Ramos (cell line): ENCODE results near the gene OR6B1.

Experiments used
- in situ Hi-C: fragments of 300-500 bp; cut with MboI; formaldehyde crosslinking; loops from one replicate; pipeline ENCODE4 v1.14.3; 2022; ENCODE audit warnings: low sequenced_read_pairs; ENCODE audit not compliant: unreplicated experiment

The OR6B1 gene

DNA sequence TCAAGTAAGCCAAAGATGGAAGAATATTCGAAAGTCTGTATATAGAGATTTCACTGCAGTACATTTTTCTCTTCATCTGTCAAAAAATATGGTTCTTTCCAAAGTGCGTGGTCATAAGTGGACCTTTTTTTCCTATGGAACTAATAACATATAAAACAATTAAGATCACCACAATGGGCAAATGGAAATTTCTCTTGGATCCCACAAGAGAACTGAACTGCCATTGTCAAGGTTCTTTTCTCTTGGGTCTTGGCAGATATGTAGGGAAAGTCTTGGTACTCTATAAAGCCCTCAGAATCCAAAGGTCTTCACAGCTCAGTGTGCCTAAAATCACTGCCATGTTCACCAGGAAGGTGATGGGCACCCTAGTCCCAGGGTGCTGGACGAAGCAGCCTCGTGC is at the start of gene OR6B1:
TSS of gene OR6B1 (plus strand) at position 301 of the 400 bp plus-strand sequence. CDS start 3,677 bp downstream, outside the sequence.
- in situ Hi-C loops = no loop called here

GRCh38 chr7:143953421-143953820 is 46.7 kb upstream of the OR6B1 start:
- in situ Hi-C loops = no loop called here

DNA sequence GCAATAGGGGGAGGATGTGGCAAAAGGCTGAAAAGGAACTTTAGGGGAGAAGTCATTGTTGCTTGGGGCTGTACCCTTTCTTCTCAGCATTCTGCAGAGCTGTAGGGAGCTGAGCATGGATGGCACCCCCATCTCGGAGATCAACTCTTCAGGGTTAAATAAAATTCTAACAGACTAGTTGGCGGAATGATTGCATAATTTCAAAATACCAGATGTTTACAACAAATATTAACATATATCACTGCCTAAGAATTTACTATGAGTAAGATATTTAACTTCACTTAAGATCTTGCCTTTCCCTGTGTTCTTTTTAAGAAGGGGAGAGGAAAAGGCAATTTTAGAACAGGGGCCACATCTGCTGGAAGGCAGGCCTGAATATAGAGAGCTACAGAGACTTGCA is 46.0 kb upstream of the OR6B1 start:
- in situ Hi-C loops = no loop called here

DNA sequence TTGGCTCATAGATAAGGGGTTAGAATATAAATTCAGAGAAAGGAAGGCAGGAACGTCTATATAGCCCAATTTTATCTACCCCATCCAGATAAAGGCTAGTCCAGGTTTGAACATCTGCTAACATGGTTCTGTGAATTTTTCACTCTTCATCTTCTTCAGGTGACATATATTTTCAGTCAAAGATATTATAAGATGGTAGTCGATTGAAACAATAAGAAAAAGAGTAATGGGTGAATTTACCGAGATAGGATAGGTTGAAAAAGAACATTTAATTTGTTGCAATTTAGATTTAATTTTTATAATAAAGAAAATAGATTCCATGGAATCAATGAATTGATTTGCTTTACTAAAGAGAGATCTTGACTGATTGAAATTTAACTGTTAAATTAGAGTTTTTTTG is 45.6 kb upstream of the OR6B1 start, which contains the start of gene OR2F1:
TSS of gene OR2F1 (plus strand) at position 301 of the 400 bp plus-strand sequence. CDS start 5,127 bp downstream, outside the sequence.
- in situ Hi-C loops = no loop called here

GRCh38 chr7:143958781-143959180 is 41.3 kb upstream of the OR6B1 start:
- in situ Hi-C loops = no loop called here

GRCh38 chr7:143960813-143961610 is 39.1 kb upstream of the OR6B1 start:
- in situ Hi-C loops = no loop called here

GRCh38 chr7:143965280-143965679 is 34.8 kb upstream of the OR6B1 start:
- in situ Hi-C loops = no loop called here

- in situ Hi-C loops = no loop called here
Observed at GRCh38 chr7:143967398-143967797, 32.7 kb upstream of the OR6B1 start.

DNA sequence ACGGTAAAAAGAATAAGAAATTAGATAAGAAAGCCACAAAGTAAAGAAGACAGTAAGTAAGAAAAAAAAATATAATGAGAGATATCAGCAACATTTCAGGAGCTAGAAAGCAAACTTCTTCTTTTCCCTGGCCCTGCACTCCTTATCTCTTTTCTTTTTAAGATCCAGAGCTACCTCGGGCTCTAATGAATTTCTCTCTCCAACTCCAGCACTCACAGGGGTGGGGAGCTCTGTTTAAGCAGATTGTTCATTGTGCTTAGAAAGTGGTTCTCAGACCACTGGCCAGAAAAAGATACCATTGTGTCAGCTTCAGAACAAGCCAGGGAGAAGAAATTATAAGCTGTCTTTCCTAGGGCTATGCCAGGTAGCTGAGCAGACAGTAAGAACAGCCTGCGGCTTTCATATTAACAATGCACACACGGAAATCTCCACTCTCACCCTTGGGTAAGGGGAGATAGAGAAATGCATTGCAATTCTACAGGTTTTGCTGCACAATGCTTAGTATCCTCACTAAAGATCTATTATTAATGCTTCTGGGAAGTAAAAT is 26.2 kb upstream of the OR6B1 start:
- in situ Hi-C loops = no loop called here

DNA sequence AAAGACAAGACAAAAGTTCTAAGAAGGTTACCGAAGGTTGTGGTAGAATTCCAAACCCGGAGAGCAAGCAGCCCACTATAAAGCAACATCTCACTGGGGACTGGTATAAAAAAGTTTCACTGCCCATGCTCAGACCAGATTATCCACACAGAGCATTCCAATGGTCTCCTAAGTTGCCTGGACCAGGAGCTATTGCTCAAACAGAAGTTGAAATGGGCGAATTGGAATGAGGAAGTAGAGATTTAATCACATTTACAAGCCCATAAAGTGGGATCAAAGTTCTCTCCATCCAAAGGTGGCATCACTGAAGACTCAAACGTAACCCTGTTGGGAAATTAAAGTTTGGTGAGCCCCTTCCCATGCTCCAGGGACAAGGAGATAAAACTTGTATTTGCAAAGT is 25.7 kb upstream of the OR6B1 start:
- in situ Hi-C loops = no loop called here

GRCh38 chr7:143975617-143976016 is 24.5 kb upstream of the OR6B1 start:
- in situ Hi-C loops = no loop called here

GRCh38 chr7:143978585-143978984 is 21.5 kb upstream of the OR6B1 start:
- in situ Hi-C loops = no loop called here

GRCh38 chr7:143979359-143979758 is 20.8 kb upstream of the OR6B1 start:
- in situ Hi-C loops = no loop called here

- in situ Hi-C loops = no loop called here
Observed at GRCh38 chr7:143979998-143980397, 20.1 kb upstream of the OR6B1 start.

DNA sequence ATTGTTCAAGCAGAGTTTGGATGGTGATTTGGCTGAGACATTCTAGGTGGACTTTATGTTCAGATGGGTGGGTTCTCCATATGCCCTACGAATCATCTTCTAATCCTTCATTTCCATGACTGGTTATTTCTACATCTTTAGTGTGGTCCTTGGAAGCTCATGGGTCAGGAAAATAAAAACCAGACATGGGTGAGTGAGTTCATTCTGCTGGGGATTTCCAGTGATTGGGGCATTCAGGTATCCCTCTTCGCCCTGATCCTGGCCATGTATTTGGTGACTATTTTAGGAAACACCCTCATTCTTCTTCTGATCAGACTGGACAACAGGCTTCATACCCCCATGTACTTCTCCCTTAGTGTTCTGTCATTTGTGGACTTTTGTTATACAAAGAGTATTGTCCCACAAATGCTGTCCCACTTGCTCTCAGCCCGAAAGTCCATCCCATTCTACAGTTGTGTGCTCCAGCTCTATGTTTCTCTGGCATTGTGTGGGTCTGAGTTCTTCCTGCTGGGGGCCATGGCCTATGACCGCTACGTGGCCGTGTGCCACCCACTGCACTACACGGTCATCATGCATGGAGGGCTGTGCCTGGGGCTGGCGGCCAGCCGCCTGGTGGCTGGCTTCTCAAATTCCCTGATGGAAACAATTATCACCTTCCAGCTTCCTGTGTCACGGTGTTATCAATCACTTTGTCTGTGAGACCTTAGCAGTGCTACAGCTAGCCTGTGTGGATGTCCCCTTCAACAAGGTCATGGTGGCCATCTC is 19.2 kb upstream of the OR6B1 start:
- in situ Hi-C loops = no loop called here

- in situ Hi-C loops = no loop called here
Observed at GRCh38 chr7:143983960-143984359, 16.2 kb upstream of the OR6B1 start.

DNA sequence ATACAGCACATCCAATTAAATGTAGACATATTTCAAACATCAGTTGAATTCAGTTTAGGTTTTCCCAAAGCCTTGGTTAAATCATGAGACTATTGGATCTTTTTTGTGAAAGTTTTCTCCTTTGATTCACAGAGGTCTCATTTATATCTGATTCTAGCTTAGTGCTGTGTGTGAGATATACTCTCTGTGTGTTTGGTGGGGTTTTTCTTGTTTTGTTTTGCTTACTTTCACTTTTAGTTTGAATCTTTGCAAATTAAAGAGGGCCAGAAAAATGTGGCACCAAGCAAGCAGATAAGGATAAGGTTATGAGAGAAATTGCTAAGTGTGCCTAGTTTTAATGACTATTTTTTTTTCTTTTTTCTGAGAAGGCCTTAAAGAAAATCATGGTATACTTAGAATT is 12.6 kb upstream of the OR6B1 start:
- in situ Hi-C loops = no loop called here

DNA sequence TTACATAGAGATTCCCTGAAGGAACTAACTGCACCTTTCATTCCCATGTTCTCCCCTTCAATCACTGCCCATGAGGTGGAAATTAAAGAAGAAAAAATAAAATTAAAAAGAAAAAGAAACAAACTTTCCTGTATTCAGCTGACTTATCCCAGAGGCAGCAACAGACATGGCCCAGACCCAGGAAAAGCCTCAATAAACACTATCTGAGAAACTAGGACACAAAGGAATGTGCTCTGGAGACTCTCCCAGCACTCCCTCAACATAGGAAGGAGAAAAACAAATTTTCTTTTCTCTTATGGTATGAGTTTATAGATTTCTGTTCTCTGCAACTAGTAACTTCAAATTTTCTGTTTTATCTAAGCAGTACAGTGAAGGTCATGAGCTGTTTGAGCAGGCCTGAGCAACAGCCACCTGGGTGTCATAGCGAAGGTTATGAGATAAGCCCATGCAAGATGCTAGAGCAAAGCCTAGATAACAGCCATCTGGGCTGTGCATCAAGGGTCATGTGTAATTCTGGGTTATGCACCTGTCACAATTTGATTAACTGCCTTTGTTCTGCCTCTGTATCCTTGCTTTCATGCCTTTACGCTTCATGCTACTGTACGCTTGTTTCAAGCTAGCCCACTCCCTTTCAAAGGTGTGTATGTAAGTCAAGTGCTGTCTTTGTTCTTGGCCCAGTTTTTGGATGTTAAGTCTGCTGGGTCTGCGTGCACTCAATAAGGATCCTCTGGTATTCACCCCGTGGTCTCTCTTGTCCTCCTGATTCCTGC is 11.0 kb upstream of the OR6B1 start:
- in situ Hi-C loops = no loop called here

GRCh38 chr7:143992670-143993069 is 7.5 kb upstream of the OR6B1 start:
- in situ Hi-C loops = no loop called here

DNA sequence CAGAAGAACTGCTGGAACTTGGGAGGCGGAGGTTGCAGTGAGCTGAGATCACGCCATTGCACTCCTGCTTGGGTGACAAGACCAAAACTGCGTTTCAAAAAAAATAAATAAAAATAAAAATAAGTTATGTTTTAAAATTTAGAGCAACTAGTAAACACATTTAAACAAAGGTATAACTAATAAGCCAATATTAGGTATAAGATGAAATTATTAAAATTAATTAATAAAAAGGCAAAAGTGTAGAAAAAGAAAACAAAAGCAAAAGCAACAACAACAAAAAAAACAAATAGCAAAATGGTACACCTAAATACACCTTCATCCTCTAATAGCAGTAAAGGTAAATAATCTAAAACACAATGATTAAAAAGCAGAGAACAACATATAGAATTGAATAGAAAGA is 6.2 kb upstream of the OR6B1 start:
- in situ Hi-C loops = no loop called here
